ENCODE results near the gene SCFD2.
"Not testable (repeated sequence)": the region's sequence is repeated elsewhere in the genome, so short reads cannot be mapped to it uniquely, and the experiment has no call there.

The SCFD2 gene

GRCh38 chr4:53365121-53365485 is 758 bp downstream of the SCFD2 start:
- H3K36me3 ChIP-seq (ENCODE audit: control insufficient read depth, insufficient read depth, low read length, severe bottlenecking), result no peaks in the 10 kb centered on the region
- H3K27me3 ChIP-seq (replicated peaks; ENCODE audit: control insufficient read depth, insufficient read depth, low read length), result no peaks in the 10 kb centered on the region
- no peaks in the 10 kb centered on the region for H3K9me3 ChIP-seq (ENCODE audit: control insufficient read depth, low read length)
- H3K4me3 ChIP-seq (ENCODE audit: low read length), result peak overlapping the region; percentile 98
- H3K4me1 ChIP-seq (ENCODE audit: control insufficient read depth, insufficient read depth, low read length), result peaks cover 41% of the 10 kb centered on the region
- peak; percentile 36 for DNase-seq (ENCODE audit: low read depth)
- H3K9ac ChIP-seq (ENCODE audit: low read length), result peak overlapping the region; percentile 94

GRCh38 chr4:53364624-53365023 is 1.2 kb downstream of the SCFD2 start:
- H3K9ac ChIP-seq (ENCODE audit: low read length), result peak overlapping the region; percentile 94
- peaks cover 41% of the 10 kb centered on the region for H3K4me1 ChIP-seq (ENCODE audit: control insufficient read depth, insufficient read depth, low read length)
- no peaks in the 10 kb centered on the region for H3K27me3 ChIP-seq (replicated peaks; ENCODE audit: control insufficient read depth, insufficient read depth, low read length)
- H3K9me3 ChIP-seq (ENCODE audit: control insufficient read depth, low read length), result no peaks in the 10 kb centered on the region
- peak overlapping the region; percentile 98 for H3K4me3 ChIP-seq (ENCODE audit: low read length)
- no peak for DNase-seq (ENCODE audit: low read depth)
- no peaks in the 10 kb centered on the region for H3K36me3 ChIP-seq (ENCODE audit: control insufficient read depth, insufficient read depth, low read length, severe bottlenecking)

- Histone ChIP-seq H3K36me3 (ENCODE audit: control insufficient read depth, insufficient read depth, low read length, severe bottlenecking) (no peaks in the 10 kb centered on the region), H3K9ac (ENCODE audit: low read length) (no peak overlapping the region), H3K4me3 (ENCODE audit: low read length) (peak overlapping the region; percentile 98), H3K4me1 (ENCODE audit: control insufficient read depth, insufficient read depth, low read length) (peaks cover 52% of the 10 kb centered on the region), H3K27me3 (replicated peaks; ENCODE audit: control insufficient read depth, insufficient read depth, low read length) (no peaks in the 10 kb centered on the region), H3K9me3 (ENCODE audit: control insufficient read depth, low read length) (no peaks in the 10 kb centered on the region)
- no peak for DNase-seq (ENCODE audit: low read depth)
Observed at GRCh38 chr4:53362093-53362492, 3.8 kb downstream of the SCFD2 start.

GRCh38 chr4:53361451-53361850 is 4.4 kb downstream of the SCFD2 start:
- peaks cover 52% of the 10 kb centered on the region for H3K4me1 ChIP-seq (ENCODE audit: control insufficient read depth, insufficient read depth, low read length)
- peak; percentile 33 for DNase-seq (ENCODE audit: low read depth)
- H3K4me3 ChIP-seq (ENCODE audit: low read length), result peak overlapping the region; percentile 98
- H3K27me3 ChIP-seq (replicated peaks; ENCODE audit: control insufficient read depth, insufficient read depth, low read length), result no peaks in the 10 kb centered on the region
- H3K36me3 ChIP-seq (ENCODE audit: control insufficient read depth, insufficient read depth, low read length, severe bottlenecking), result no peaks in the 10 kb centered on the region
- peak overlapping the region; percentile 27 for H3K9ac ChIP-seq (ENCODE audit: low read length)
- H3K9me3 ChIP-seq (ENCODE audit: control insufficient read depth, low read length), result no peaks in the 10 kb centered on the region

GRCh38 chr4:53355930-53356521 is 9.8 kb downstream of the SCFD2 start:
- Histone ChIP-seq H3K27me3 (replicated peaks; ENCODE audit: control insufficient read depth, insufficient read depth, low read length) (no peaks in the 10 kb centered on the region), H3K36me3 (ENCODE audit: control insufficient read depth, insufficient read depth, low read length, severe bottlenecking) (peaks cover 18% of the 10 kb centered on the region), H3K9me3 (ENCODE audit: control insufficient read depth, low read length) (no peaks in the 10 kb centered on the region), H3K4me3 (ENCODE audit: low read length) (no peak overlapping the region), H3K4me1 (ENCODE audit: control insufficient read depth, insufficient read depth, low read length) (peaks cover 27% of the 10 kb centered on the region), H3K9ac (ENCODE audit: low read length) (no peak overlapping the region)
- no peak for DNase-seq (ENCODE audit: low read depth)

- Histone ChIP-seq H3K27me3 (replicated peaks; ENCODE audit: control insufficient read depth, insufficient read depth, low read length) (no peaks in the 10 kb centered on the region), H3K9ac (ENCODE audit: low read length) (no peak overlapping the region), H3K4me1 (ENCODE audit: control insufficient read depth, insufficient read depth, low read length) (peaks cover 23% of the 10 kb centered on the region), H3K4me3 (ENCODE audit: low read length) (no peak overlapping the region), H3K9me3 (ENCODE audit: control insufficient read depth, low read length) (no peaks in the 10 kb centered on the region), H3K36me3 (ENCODE audit: control insufficient read depth, insufficient read depth, low read length, severe bottlenecking) (peaks cover 33% of the 10 kb centered on the region)
- no peak for DNase-seq (ENCODE audit: low read depth)
Observed at GRCh38 chr4:53354012-53354722, 11.7 kb downstream of the SCFD2 start.

GRCh38 chr4:53349091-53349491 is 16.8 kb downstream of the SCFD2 start:
- peaks cover 37% of the 10 kb centered on the region for H3K36me3 ChIP-seq (ENCODE audit: control insufficient read depth, insufficient read depth, low read length, severe bottlenecking)
- no peaks in the 10 kb centered on the region for H3K27me3 ChIP-seq (replicated peaks; ENCODE audit: control insufficient read depth, insufficient read depth, low read length)
- H3K4me1 ChIP-seq (ENCODE audit: control insufficient read depth, insufficient read depth, low read length), result peaks cover 17% of the 10 kb centered on the region
- no peak for DNase-seq (ENCODE audit: low read depth)
- no peaks in the 10 kb centered on the region for H3K9me3 ChIP-seq (ENCODE audit: control insufficient read depth, low read length)
- H3K4me3 ChIP-seq (ENCODE audit: low read length), result no peak overlapping the region
- H3K9ac ChIP-seq (ENCODE audit: low read length), result no peak overlapping the region

GRCh38 chr4:53348046-53348445 is 17.8 kb downstream of the SCFD2 start:
- no peak overlapping the region for H3K9ac ChIP-seq (ENCODE audit: low read length)
- DNase-seq (ENCODE audit: low read depth), result no peak
- H3K4me1 ChIP-seq (ENCODE audit: control insufficient read depth, insufficient read depth, low read length), result peaks cover 17% of the 10 kb centered on the region
- H3K27me3 ChIP-seq (replicated peaks; ENCODE audit: control insufficient read depth, insufficient read depth, low read length), result no peaks in the 10 kb centered on the region
- no peaks in the 10 kb centered on the region for H3K9me3 ChIP-seq (ENCODE audit: control insufficient read depth, low read length)
- peak overlapping the region; percentile 30 for H3K4me3 ChIP-seq (ENCODE audit: low read length)
- H3K36me3 ChIP-seq (ENCODE audit: control insufficient read depth, insufficient read depth, low read length, severe bottlenecking), result peaks cover 37% of the 10 kb centered on the region

GRCh38 chr4:53346920-53347852 is 18.7 kb downstream of the SCFD2 start:
- peaks cover 29% of the 10 kb centered on the region for H3K36me3 ChIP-seq (ENCODE audit: control insufficient read depth, insufficient read depth, low read length, severe bottlenecking)
- no peak overlapping the region for H3K9ac ChIP-seq (ENCODE audit: low read length)
- peak overlapping the region; percentile 30 for H3K4me3 ChIP-seq (ENCODE audit: low read length)
- peaks cover 17% of the 10 kb centered on the region for H3K4me1 ChIP-seq (ENCODE audit: control insufficient read depth, insufficient read depth, low read length)
- no peaks in the 10 kb centered on the region for H3K9me3 ChIP-seq (ENCODE audit: control insufficient read depth, low read length)
- H3K27me3 ChIP-seq (replicated peaks; ENCODE audit: control insufficient read depth, insufficient read depth, low read length), result no peaks in the 10 kb centered on the region
- DNase-seq (ENCODE audit: low read depth), result peak; percentile 65

- not testable (repeated sequence) for H3K9me3 ChIP-seq (ENCODE audit: control insufficient read depth, low read length); DNase-seq (ENCODE audit: low read depth); H3K9ac ChIP-seq (ENCODE audit: low read length); H3K27me3 ChIP-seq (replicated peaks; ENCODE audit: control insufficient read depth, insufficient read depth, low read length); H3K4me3 ChIP-seq (ENCODE audit: low read length)
- Histone ChIP-seq H3K4me1 (ENCODE audit: control insufficient read depth, insufficient read depth, low read length) (peaks cover 17% of the 10 kb centered on the region), H3K36me3 (ENCODE audit: control insufficient read depth, insufficient read depth, low read length, severe bottlenecking) (peaks cover 23% of the 10 kb centered on the region)
Observed at GRCh38 chr4:53346392-53346791, 19.5 kb downstream of the SCFD2 start.

- not testable (repeated sequence) for H3K4me3 ChIP-seq (ENCODE audit: low read length); H3K27me3 ChIP-seq (replicated peaks; ENCODE audit: control insufficient read depth, insufficient read depth, low read length); H3K4me1 ChIP-seq (ENCODE audit: control insufficient read depth, insufficient read depth, low read length); DNase-seq (ENCODE audit: low read depth); H3K9ac ChIP-seq (ENCODE audit: low read length); H3K9me3 ChIP-seq (ENCODE audit: control insufficient read depth, low read length); H3K36me3 ChIP-seq (ENCODE audit: control insufficient read depth, insufficient read depth, low read length, severe bottlenecking)
Observed at GRCh38 chr4:53340145-53340544, 25.7 kb downstream of the SCFD2 start.
